Daoy (cell line): ENCODE measurements around the gene NECAB3. TPM values are rescaled to one million over a fixed set of nuclear protein-coding genes. Genes with fewer than 3 reads are reported as not detected.
A peak's percentile ranks its signal among the peaks of the same experiment; 100 is the strongest.

Source experiments
- DNase-seq: peaks from one replicate; pipeline ENCODE4 v3.0.0-alpha.2; 2015; ENCODE audit warnings: low read depth
- total RNA-seq: library from RNA; depleted of rRNA; stranded (reverse); fragments of >200 nt; shearing (Covaris generic); gene quantifications from 2 replicates; pipeline ENCODE4 v1.2.3, GENCODE V29; 2014

The NECAB3 gene
- total RNA-seq, 1 experiment from 2014 or later: 17.3 TPM

DNA sequence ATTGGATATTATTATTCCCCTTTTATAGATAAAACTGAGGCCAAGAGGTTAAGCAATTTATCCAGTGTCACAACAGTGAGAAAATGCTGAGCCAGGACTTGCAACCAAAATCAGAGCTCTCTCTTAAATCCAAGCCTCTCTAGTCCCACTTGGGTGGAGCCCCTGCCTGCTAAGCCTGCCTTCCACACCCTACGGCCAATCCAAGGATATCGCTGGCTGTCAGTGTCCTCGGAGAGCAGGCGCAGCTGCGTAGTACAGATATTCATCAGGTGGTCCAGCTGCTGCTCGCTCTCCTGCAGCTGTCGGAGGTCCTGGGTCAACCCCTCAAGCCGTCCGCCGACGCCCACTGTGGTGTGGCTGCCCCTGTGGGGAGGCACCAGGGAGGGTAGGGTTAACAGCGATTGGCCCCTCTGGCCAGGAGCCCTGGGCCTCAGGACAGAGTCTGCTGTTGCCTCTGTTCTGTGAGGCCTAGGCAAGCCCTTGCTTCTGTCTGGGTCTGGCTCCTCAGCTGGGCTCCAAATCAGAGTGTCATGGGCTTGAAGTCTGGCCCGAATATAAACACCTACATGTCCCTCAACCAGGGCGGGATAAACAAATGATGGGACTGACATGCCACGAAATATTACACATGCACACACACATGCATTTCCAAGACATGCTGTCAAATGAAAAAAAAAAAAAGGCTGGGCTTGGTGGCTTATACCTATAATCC is 3.9 kb upstream of the NECAB3 start:
- no peak for DNase-seq

DNA sequence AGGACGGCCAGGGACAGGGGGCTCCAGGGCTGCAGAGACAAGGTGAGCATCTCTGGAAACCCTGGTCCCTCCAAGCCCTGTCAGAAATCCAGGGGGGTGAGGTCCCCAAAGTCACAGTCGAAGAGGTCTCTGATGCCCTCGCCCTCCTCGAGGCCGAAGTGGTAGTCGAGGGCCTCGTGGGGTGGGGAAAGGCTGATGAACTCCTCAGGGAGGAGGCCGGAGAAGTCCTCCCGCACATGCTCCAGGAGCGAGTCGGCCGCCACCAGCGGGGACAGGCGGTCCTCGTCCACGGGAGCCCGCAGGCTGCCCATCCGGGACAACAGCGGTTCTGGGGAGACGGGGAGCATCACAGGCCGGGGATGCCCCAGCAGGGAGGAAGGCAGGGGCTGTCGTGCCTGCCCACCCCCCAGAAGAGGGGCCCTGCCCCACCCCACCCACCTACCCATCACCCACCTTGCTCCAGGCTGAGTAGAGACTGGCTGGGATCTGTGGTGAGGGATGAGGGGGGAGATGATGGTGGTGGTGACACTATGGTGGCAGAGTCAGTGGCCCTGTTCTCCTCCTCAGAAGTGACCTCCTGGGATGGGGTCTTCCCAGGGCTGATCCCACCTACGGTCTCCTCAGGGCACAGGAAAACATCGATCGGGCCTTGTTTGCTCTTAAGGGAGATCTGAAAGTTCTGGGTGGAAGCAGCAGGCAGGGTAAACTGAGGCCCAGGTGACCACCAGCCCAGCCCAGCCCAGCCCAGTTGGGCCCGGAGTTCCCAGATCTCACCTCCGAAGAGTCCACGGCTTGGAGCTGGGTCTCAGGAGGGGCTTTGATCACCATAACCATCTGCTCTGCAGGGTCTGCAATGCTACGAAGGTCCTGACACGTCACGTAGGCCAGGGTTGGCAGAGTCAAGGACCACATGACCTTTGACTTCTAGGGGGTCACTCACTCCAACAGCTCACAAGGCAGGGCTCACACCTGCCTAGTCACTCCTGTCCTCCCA is 2.7 kb upstream of the NECAB3 start:
- DNase-seq: no peak

DNA sequence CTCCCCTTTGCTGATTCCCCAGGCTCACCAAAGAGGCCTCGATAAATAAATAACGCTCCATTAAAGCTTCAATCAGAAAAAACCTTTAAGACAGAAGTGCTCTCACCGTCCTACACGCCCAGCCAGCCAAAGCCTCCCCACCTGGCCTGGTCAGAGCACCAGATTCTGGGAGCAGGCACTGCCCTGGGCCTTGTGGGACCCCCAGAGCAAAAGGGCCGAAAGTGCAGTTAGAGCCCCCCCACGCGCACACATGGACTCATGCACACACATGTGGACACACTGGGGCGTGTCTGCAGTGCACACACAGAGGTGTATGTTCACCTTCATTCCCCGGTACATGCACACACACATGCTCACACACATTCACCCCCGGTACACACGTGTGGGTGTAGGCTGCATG is 1.9 kb upstream of the NECAB3 start:
- no peak for DNase-seq

DNA sequence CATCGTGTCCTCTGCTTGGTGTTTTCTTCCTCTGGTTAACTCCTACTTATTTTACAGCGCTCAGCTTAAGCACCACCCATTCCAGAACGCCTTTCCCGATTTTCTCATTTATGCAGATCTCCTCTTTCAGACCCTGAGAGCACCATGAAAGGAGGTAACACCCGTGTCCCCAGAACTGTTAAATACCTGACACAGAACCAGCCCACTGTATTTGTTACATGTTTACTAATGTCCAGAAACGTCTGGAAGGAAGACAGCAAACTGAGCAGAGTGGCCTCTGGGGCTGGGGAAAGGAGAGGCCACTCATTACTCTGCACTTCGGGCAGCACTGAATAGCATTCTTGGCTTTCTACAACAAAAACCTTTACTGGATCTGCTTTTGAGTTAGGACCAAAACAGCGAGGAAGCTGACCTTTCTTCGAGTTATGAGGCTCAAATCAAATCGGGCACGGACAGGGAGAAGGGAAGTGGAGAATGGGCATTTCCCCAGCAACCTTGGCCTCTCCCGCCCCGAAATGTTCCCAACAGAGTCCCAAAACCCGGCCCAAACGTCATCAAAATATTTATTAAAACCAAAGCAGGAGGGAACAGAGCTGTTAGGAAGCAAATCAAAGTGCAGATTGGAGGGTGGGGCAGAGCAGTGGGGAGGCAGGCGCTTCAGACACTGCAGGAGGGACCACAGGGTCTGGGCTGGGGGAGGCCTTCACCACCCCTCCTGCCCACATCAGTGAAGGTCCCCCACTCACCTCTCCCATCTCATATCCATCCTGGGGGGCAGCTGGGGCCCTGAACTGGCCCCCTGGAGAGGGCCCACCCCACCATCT is 1.1 kb upstream of the NECAB3 start:
- DNase-seq: no peak

DNA sequence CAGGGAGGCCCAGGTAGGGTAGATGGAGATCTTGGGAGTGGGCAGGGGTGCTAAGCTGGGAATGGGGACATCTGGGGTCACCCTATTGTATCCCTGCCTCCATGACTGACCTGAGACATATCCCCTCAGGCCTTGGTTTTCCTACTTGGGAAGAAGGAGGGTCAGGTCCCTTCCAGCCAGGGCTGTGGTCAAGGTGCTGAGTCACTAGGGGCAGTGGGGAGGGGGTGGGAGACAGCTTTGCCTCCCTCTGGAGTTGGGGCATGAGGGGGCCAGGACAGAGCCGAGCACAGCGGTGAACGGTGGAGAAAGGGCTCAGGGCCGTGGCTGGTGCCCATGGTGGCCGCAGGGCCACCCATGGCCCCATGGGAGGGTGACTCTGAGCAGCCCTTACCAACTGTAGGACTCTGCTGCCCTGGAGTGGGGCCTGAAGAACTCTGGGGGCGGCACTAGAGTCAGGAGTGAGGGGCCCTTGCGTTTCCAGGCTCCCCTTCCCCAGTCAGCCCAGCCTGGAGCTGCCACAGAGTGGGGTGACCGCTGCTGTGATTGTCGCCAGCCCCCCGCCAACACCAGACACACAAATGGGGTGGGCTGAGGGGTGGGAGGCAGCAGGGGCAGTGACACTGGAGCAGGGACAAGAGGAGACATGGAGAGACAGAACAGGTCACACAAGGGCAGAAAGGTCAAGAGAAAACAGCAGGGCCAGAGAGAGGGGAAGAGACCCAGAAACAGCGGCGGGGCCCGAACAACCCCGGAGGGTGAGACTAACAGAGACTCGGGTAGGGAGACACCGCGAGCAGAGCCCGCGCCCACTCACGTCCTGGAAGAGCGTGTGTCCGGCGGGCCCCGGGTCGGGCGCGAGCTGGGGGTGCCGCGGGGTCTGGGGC is 576 bp downstream of the NECAB3 start:
- peak; percentile 31 for DNase-seq

DNA sequence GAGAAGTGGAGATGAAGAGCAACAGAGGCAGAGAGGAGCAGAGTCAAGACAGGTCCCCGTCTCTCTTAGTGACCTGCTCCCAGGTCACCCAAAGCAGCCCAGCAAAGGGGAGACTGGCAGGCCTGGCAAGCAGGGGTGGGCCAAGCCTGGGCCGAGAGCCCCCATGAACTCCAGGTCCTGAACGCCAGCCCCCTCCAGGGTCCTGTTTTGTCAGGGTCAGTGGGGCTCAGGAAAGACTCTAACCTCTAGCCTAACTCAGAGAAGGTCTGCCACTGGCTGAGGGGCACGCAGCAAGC is 1.2 kb downstream of the NECAB3 start:
- DNase-seq: no peak

DNA sequence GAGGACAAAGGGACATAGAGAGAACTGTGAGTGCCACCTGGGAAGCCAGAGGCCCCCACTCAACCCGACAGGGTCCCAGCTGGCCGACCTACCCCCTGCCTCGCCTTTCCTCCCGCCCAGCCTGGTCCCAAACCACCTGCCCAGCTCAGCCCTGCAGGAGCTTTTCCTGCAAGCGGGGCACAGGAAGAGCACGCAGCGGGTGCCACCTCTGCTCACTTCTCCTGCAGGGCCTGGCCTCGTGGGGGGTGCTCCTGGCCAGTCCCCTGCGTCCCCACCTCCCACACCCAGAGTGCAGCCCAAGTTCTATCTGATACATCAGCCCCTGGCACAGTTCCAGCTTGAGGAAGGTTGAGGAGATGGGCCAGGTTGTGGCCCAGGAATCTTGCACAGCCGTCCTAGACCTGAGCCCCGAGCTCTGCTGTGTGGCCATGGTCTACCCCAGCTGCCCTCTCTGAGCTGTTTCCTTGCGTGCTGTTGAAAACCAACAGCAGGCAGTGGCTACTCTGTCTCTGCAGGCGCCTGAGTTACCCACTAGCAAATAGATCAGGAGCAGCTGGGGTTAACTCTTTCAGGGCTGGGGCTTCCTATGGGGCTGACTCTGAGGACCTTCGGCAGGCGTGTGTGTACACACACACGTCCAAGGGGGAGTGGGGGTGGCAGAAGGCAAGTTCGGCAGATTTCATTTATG is 1.7 kb downstream of the NECAB3 start:
- no peak for DNase-seq

DNA sequence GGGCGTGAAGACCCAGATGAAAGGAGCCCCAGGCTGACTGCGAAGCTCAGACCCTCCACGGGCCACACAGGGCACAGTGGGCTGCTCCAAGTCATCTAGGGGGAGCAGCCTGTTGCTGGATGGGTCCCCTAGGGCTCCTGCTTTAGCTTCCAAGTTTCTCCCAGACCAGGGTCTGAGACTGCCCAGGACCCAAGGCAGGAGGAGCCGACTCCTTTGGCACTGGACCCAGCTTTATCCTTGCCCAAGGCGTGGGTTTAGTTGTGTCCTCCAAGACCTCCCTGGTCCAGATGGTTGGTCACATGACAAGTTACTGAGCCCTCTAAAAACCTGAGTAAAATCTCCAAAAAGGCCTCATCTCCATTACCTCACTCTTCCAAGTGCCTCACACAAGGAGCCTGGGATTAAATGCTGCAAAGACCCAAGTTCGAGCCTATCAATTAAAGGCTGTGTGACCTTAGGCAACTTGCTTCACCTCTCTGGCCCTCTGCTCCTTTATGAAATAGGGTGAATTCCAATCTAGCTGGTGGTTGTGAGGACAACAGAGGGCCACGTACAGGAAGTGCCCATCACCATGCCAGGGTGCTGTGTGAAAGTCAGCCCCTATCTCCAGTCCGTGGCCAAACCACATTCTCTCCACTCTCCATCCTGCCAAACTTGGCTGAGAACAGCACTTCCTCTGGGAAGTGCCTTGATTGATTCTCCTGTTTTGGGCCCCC is 2.5 kb downstream of the NECAB3 start:
- DNase-seq: no peak

DNA sequence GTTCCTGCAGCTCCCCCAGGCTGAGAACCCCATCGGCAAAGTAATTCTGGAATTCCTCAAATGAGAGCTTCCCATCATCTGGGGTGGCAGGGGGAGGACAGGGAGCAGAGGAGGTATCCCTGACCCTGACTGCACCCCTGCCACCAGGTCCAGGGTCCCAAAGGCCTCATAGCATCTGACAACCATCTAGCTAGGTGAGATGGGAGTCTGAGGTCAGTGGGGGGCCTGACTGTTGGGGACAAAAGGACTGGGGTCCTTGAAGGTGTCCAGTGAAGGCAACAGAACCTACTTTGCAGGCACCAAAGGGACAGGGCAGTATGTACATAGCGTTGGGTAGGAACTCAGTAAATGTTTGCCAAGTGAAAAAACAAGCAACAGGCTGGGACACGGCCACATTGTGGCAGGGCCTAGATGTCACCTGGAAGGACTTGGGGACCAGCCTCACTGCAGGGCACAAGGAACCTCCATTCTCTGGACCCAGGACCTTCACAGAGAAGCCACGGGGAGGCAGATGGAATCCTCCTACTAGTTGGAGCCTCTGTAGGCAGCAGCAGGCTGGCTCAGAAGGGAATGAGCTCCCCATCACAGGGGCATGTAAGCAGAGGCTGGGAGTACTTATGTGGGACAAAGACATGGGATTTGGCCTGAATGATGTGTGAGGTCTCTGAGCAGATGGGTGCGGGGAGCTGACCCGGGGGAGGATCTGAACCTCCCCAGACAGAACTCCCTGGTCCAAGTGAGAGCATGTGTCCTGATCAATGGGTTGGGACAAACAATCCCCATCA is 3.3 kb downstream of the NECAB3 start:
- no peak for DNase-seq

DNA sequence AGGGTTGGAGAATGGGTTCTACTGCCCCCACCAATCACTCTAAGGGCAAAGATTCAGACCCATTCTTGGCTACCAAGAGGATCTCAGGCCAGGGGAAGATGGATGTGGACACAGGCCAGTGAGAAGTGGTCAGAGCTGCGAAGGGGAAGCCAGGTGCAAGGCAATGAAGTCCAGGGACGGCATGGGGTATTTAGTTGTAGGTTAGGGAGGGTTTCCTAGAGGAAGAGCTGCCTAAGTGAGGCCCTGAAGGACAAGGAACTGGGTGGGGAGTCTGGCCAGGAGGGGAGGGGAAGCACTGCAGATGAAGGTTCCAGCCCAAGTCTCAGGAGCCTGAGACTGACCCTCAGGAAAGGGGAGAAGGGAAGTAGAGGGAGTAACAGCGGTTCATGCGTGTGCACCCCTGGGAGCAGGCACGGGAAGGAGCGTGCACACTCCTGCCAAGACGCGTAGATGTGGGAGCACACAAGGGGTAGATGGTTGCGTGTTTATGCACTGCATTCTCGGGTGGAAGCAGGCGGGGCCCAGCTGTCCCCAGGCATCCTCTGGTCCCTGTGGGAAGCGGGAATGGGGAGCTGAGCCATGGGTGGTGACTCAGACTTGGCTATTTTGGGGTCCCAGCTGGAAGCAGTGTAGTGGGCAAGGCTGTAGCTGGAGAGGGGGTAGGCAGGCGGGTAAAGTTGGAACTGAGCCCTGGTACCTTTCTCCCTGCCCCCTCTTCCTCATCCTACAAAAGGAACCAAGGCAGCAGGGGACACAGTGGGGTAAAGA is 4.2 kb downstream of the NECAB3 start:
- no peak for DNase-seq

DNA sequence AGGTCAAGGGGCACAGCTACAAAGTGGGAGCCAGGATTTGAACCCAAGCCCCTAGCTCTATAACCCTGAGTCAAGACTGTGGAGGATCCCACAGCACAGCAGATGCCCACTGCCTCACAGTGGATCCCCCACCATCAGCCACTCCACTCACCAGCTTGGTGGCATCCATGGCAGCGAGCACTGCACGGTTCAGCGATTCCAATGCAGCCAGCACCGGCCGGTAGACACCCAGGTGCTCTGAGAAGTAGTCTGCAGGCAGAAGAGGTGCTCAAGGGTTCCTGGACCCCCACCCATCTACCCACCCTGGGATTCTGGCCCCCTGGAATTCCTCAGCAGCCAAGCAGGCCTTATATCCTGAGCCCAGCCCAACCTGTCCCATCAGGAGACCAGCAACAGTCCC is 5.0 kb downstream of the NECAB3 start:
- no peak for DNase-seq

DNA sequence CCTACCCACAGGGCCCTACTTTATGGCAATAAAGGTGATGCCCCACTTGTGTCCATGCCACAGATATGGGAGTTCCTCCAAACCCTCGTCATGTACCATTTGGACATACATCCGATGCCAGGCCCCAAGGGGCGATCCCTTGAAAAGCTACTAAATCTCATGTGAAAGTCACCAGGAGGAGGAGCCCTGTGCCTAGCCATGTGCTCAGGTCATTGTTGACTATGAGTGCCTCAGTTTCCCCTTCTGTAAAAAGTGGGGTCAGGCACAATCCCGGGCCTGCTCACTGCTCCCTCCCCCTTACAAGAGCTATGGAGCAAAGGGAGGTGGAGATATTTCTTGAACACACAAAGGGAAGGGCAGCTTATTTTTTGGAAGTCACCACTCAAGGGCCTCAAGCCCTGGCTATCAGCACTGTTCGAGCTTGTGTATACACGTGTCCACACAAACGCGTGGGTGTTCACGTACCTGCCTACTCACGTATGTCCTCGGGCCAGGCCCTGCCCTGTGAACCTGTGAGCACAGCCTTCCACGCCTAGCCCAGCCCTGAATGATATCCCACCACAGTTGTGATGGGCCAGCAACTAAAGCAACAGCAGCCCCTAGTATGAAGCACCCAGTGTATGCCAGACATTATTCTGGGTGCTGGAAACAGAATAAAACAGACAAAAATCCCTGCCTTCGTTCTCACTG is 5.6 kb downstream of the NECAB3 start:
- no peak for DNase-seq

DNA sequence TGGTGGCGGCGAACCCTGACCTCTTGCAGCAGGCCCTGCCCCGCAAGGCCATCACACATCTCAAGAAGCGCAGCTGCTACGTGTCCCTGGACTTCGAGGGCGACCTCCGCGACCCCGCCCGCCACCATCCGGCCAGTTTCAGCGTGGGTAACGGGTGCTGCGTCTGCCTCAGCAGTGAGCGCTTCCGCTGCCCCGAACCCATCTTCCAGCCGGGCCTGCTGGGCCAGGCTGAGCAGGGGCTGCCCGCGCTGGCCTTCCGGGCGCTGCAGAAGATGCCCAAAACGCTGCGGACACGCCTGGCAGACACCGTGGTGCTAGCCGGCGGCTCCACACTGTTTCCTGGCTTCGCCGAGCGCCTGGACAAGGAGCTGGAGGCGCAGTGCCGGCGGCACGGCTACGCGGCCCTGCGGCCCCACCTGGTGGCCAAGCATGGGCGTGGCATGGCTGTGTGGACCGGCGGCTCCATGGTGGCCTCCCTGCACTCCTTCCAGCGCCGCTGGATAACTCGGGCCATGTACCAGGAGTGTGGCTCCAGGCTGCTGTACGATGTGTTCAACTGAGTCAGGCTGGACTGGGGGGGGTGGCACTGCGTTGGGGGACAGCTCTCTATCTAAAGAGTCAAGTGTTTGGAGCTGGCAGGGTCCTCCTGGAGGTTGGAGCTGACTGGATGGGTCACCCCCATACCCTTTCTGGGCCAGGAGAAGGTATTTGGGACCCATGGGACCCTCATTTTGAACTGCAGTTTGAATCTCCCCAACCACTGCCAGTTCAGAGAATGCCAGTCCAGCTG is 6.4 kb downstream of the NECAB3 start:
- DNase-seq: peak; percentile 90

DNA sequence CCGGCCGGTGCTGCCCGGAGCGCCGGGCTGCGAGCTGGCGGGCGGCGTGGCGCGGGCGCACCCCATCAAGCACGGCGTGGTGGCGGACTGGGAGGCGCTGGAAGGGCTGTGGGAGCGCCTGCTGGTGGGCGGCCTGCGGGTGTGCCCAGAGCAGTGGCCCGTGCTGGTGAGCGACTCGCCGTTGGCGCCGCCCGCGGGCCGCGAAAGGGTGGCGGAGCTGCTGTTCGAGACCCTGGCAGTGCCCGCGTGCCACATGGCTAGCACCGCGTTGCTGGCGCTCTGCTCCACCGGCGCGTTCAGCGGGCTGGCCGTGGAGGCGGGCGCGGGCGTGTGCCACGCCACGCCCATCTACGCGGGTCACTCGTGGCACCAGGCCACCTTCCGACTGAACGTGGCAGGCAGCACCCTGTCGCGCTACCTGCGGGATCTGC is 7.0 kb downstream of the NECAB3 start:
- peak; percentile 64 for DNase-seq

DNA sequence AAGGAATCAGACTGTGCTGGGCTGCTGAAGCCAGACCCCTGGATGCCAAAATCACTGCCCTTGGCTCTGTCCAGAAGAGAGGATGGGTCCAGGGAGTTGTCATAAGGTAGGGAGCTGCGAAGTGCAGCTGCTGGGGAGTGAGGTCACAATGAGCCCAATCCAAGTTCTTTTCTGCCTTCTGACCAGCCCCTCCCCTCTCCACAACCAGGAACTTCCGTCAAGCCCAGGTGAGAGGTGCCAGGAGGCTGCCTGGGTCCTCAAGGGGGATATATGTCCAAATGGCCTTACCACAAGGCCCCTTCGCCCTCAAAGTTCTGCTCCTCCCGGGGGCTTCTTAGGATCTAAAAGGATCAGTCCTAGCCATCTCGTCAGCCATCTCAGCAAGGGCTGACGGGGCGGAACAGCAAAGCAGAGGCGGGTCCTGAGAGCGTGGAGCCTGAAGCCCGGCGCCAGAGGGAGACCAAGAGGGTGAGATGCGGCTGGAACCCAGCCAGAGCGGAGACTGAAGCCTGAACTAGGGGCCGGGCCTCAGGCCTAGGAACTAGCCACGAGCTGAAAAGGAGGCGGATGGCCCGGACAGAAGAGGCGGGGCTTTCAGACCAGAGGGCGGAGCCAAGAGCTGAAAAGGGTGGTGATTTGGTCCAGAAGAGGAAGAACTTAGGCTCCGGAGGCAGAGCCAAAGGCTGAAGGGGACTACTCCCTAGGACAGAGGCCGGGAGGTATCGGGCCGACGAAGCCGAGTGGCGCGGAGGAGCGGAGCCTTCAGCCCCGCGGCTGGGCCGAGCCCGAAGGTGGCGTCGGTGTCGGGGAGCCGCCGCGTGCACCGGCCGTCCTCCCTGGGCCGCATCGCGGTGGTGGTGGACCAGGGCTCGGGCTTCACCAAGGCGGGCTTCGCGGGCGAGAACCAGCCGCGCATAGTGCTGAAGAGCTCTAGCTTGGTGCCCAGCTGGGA is 7.7 kb downstream of the NECAB3 start, which contains the start of gene ACTL10:
ACTL10 (plus strand) TSS at position 651 of the 952 bp plus-strand sequence. CDS start 555 bp downstream, outside the sequence.
- peak; percentile 97 for DNase-seq

DNA sequence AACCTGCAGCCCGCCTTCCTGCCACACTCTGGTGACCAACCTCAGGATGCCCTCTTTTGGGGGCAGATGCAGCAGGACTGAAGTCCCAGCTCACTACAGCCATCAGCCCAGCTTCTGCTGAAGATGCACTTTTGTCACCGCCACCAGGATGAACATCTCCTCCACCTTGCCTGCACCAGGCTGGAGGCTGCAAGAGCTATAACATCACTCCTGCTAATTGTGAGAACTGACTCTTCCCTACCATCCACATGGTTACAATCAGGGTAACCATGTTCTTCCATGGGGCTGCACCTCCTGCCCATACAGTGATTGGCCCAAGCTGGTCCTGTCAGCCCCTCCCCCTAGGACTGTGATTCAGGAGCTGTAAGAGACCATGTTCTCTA is 9.5 kb downstream of the NECAB3 start:
- DNase-seq: no peak
